Measurements from ENCODE around the gene GNPTAB.

DNA sequence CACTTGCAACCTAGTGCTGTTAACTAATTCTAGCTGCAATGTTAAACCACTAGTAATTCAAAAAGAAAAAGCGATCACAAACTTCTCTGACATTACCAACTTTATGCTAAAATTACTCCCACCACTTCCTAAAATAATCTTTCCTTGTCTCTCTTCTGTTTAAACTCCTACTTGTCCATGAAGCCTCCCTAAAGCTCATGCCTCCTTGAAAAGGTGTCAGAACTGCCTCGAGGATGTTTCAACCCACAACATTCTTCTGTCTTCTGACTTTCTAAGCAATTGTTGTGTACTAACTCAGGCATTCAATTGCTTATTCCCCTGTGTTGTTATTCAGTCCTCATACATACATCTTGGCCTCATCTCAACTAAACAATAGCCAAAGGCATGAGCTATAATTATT, 5.9 kb downstream of the GNPTAB start:
- TF ChIP-seq, protein P1, sequence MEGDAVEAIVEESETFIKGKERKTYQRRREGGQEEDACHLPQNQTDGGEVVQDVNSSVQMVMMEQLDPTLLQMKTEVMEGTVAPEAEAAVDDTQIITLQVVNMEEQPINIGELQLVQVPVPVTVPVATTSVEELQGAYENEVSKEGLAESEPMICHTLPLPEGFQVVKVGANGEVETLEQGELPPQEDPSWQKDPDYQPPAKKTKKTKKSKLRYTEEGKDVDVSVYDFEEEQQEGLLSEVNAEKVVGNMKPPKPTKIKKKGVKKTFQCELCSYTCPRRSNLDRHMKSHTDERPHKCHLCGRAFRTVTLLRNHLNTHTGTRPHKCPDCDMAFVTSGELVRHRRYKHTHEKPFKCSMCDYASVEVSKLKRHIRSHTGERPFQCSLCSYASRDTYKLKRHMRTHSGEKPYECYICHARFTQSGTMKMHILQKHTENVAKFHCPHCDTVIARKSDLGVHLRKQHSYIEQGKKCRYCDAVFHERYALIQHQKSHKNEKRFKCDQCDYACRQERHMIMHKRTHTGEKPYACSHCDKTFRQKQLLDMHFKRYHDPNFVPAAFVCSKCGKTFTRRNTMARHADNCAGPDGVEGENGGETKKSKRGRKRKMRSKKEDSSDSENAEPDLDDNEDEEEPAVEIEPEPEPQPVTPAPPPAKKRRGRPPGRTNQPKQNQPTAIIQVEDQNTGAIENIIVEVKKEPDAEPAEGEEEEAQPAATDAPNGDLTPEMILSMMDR (conservative IDR thresholded peaks at IDR 0.05; ENCODE audit: low read length), result no peak
- TF ChIP-seq EZH2phosphoT487 (IDR thresholded peaks at IDR 0.05; ENCODE audit: borderline replicate concordance, low read depth, low read length), result no peak
